PFSK-1 (cell line): ENCODE data around the gene TOX2.

Experiments
- POLR2AphosphoS5 ChIP-seq: IDR thresholded peaks from 2 replicates; pipeline ENCODE4 v1.6.1; 2012; ENCODE audit warnings: low read depth, mild to moderate bottlenecking, control low read depth, low read length, moderate library complexity
- REST ChIP-seq, 2 experiments: IDR thresholded peaks; 2 replicates each; pipeline versions ENCODE4 v1.6.1 to v1.8.0; 2011 to 2012; ENCODE audit warnings: low read depth in 2 of 2, low read length in 2 of 2, control low read depth in 1 of 2, inconsistent platforms in 1 of 2, mild to moderate bottlenecking in 1 of 2, moderate library complexity in 1 of 2; ENCODE audit not compliant: insufficient read depth in 1 of 2
- TAF1 ChIP-seq: IDR thresholded peaks from 2 replicates; pipeline ENCODE4 v1.6.1; 2012; ENCODE audit warnings: low read length, control low read depth, borderline replicate concordance; ENCODE audit not compliant: insufficient read depth

- TF ChIP-seq TAF1 (no peak), POLR2AphosphoS5 (no peak), REST (IDR thresholded peaks at IDR 0.05; ENCODE audit: insufficient read depth in 1 of 2, low read depth in 2 of 2, low read length in 2 of 2) (no peak)
These were observed 53.8 kb downstream of the TOX2 start for GRCh38 chr20:43968341-43969000.
